Tibial nerve (tissue), 4 donors: ENCODE results near the gene THAP6. TPM values are rescaled to one million over a fixed set of nuclear protein-coding genes. Genes with fewer than 3 reads are reported as not detected.
"Not testable (repeated sequence)": the region's sequence is repeated elsewhere in the genome, so short reads cannot be mapped to it uniquely, and the experiment has no call there.

Experiments used
- DNase-seq, 2 donors: peaks; one replicate each; pipeline ENCODE4 v3.0.0-alpha.2; 2019; ENCODE audit warnings: low spot score in 2 of 2
- H3K27ac ChIP-seq, 4 donors: fragments of 200-600 bp; sonication (generic) in 3 of 4; one replicate each; pipeline ENCODE4 v1.5.1; 2017 to 2019; ENCODE audit warnings: mild to moderate bottlenecking in 1 of 4
- H3K27me3 ChIP-seq, 2 donors: fragments of 200-600 bp; sonication (generic) in 1 of 2; one replicate each; pipeline versions ENCODE4 v1.5.1 to v1.6.0; 2017 to 2019
- H3K36me3 ChIP-seq, 3 donors: fragments of 200-600 bp; sonication (generic); one replicate each; pipeline ENCODE4 v1.5.1; 2018 to 2019
- H3K4me1 ChIP-seq, 4 donors: fragments of 200-600 bp; sonication (generic) in 3 of 4; one replicate each; pipeline ENCODE4 v1.5.1; 2017 to 2019
- H3K4me3 ChIP-seq, 4 donors: fragments of 200-600 bp; sonication (generic) in 3 of 4; one replicate each; pipeline ENCODE4 v1.5.1; 2017 to 2019; ENCODE audit warnings: mild to moderate bottlenecking in 1 of 4, moderate library complexity in 1 of 4
- H3K9me3 ChIP-seq, 4 donors: fragments of 200-600 bp; sonication (generic) in 3 of 4; one replicate each; pipeline ENCODE4 v1.5.1; 2017 to 2019
- EP300 ChIP-seq, 2 donors: sonication (generic); formaldehyde crosslinking; IDR thresholded peaks; one replicate each; pipeline ENCODE4 v1.6.1; 2017; ENCODE audit warnings: antibody characterized with exemption in 2 of 2, mild to moderate bottlenecking in 1 of 2
- POLR2A ChIP-seq, 2 donors: fragments of 450-650 bp; IDR thresholded peaks; one replicate each; pipeline ENCODE4 v1.6.1; 2017; ENCODE audit warnings: antibody characterized with exemption in 2 of 2, mild to moderate bottlenecking in 2 of 2, moderate library complexity in 2 of 2
- WGBS, 2 donors: methylation state at CpG; one replicate each; pipeline ENCODE4 v1.1.5; 2018; 5-methylcytosine and 5-hydroxymethylcytosine counted together
- total RNA-seq, 4 donors: library from RNA; depleted of rRNA; stranded (reverse); fragments of >200 nt; gene quantifications; one replicate each; pipeline ENCODE4 v1.1.0, GENCODE V29; 2016
- TF ChIP-seq, protein P1 (sequence below), 5 experiments: fragments of 200-600 bp in 3 of 5; fragments of 450-650 bp in 2 of 5; sonication (generic) in 3 of 5; IDR thresholded peaks; one replicate each; pipeline ENCODE4 v1.5.1; 2016 to 2019; ENCODE audit warnings: antibody characterized with exemption in 5 of 5, mild to moderate bottlenecking in 3 of 5, moderate library complexity in 2 of 5

The THAP6 gene
- total RNA-seq, 4 donors from 2014 or later, result 23.1 to 37.1 (median 27.5) TPM

DNA sequence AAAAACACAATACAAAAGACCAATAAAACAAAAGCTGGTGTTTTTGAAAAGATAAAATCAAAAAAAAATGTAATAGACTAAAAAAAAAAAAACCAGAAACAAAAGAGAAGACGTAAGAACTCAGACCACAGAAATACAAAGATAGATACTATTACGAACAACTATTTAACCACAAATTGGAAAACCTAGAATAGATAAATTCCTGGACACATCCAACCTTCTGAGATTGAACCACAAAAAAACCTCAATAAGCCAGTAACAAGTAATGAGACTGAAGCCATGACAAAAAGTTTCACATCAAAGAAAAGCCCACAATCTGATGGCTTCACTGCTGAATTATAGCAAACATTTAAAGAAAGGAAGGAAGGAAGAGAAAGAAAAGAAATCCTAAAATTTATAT, 16.2 kb upstream of the THAP6 start:
- TF ChIP-seq, protein P1, sequence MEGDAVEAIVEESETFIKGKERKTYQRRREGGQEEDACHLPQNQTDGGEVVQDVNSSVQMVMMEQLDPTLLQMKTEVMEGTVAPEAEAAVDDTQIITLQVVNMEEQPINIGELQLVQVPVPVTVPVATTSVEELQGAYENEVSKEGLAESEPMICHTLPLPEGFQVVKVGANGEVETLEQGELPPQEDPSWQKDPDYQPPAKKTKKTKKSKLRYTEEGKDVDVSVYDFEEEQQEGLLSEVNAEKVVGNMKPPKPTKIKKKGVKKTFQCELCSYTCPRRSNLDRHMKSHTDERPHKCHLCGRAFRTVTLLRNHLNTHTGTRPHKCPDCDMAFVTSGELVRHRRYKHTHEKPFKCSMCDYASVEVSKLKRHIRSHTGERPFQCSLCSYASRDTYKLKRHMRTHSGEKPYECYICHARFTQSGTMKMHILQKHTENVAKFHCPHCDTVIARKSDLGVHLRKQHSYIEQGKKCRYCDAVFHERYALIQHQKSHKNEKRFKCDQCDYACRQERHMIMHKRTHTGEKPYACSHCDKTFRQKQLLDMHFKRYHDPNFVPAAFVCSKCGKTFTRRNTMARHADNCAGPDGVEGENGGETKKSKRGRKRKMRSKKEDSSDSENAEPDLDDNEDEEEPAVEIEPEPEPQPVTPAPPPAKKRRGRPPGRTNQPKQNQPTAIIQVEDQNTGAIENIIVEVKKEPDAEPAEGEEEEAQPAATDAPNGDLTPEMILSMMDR (IDR thresholded peaks at IDR 0.05), result no peak
- TF ChIP-seq EP300 (IDR thresholded peaks at IDR 0.05) (no peak), POLR2A (IDR thresholded peaks at IDR 0.05) (no peak)
- whole genome bisulfite sequencing, 2 donors, result 83 to 91% methylated on average over 2 of the region's 2 CpGs
- H3K27ac ChIP-seq, result no peak overlapping the region

DNA sequence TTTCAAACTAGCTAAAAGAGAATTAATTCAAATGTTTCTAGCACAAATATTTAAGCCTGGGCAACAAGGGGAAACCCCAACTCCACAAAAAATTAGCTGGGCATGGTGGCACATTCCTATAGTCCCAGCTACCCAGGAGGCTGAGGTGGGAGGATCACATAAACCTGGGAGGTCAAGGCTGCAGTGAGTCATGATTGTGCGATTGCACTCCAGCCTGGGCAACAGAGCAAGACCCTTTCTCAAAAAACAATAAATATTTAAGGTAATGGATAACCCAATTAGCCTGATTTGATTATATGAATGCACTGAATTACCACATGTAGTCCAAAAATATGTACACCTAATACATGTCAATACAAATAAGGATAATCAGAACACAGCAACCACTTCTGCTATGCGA, 14.4 kb upstream of the THAP6 start:
- H3K36me3 ChIP-seq, result peaks cover 0 to 69% (median 0%) of the 10 kb centered on the region in 3 donors
- H3K9me3 ChIP-seq, result no peaks in the 10 kb centered on the region
- H3K4me3 ChIP-seq, result no peak overlapping the region
- no peak overlapping the region for H3K27ac ChIP-seq
- H3K27me3 ChIP-seq, result no peaks in the 10 kb centered on the region
- peaks cover 0 to 8% (median 0%) of the 10 kb centered on the region in 4 donors for H3K4me1 ChIP-seq
- no peak for DNase-seq
- TF ChIP-seq POLR2A (IDR thresholded peaks at IDR 0.05) (no peak), EP300 (IDR thresholded peaks at IDR 0.05) (no peak)
- TF ChIP-seq, protein P1 (IDR thresholded peaks at IDR 0.05), result no peak
- 96 to 99% methylated on average over 2 of the region's 2 CpGs for WGBS, 2 donors

More for the DNA sequence above, 16.2 kb upstream of the THAP6 start:
- Histone ChIP-seq H3K4me1 (peaks cover 0 to 19% (median 0%) of the 10 kb centered on the region in 4 donors), H3K36me3 (peaks cover 0 to 56% (median 0%) of the 10 kb centered on the region in 3 donors), H3K27me3 (no peaks in the 10 kb centered on the region), H3K4me3 (no peak overlapping the region), H3K9me3 (no peaks in the 10 kb centered on the region)
- DNase-seq, result no peak

DNA sequence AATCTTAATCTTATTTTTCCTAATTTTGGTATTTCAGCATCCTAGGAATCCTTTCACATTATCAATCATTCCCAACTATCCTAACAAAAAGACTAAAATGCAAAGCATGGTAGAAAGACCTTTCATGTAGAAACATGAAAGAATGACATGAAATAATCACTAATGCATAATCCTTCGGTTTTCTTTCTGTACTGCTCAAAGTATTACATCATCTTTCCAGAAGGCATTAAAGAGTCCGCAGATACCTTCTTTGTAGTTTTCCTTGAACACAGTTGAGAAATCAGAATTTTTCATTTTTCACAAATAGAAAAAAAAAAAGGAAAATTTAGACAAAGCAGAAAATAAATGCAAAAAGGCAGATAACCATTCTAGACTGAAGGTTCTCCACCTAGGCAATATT, 11.6 kb upstream of the THAP6 start:
- Histone ChIP-seq H3K4me3 (no peak overlapping the region), H3K36me3 (peaks cover 0 to 65% (median 0%) of the 10 kb centered on the region in 3 donors), H3K9me3 (no peaks in the 10 kb centered on the region), H3K4me1 (no peaks in the 10 kb centered on the region), H3K27me3 (no peaks in the 10 kb centered on the region), H3K27ac (no peak overlapping the region)
- DNase-seq, result no peak
- WGBS, 2 donors, result 91% methylated on average over 2 of the region's 2 CpGs
- TF ChIP-seq EP300 (IDR thresholded peaks at IDR 0.05), result no peak
- no peak for TF ChIP-seq POLR2A (IDR thresholded peaks at IDR 0.05)
- TF ChIP-seq, protein P1 (IDR thresholded peaks at IDR 0.05), result no peak

DNA sequence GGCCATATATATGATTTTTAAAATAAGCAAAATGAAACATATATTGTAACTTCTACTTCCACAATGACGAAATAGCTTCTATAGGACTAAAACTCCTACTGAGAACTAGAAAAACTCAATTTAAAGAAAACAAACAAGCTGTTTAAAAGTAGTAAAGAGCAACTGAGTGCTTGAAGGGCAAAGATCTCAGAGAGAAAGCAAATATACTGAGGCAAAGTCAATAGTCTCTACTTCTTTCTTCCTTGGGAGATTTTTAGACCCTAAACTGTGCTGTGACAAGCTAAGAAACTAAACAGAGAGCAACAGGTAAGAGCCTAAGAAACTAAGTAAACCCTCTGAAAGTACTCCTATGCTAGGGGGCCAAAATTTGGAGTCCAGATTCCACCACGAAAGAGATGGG, 8.6 kb upstream of the THAP6 start:
- DNase-seq, result no peak
- Histone ChIP-seq H3K27ac (no peak overlapping the region), H3K4me1 (peaks cover 0 to 12% (median 0%) of the 10 kb centered on the region in 4 donors), H3K4me3 (no peak overlapping the region), H3K9me3 (no peaks in the 10 kb centered on the region), H3K36me3 (peaks cover 0 to 43% (median 0%) of the 10 kb centered on the region in 3 donors), H3K27me3 (no peaks in the 10 kb centered on the region)
- TF ChIP-seq POLR2A (IDR thresholded peaks at IDR 0.05) (no peak), EP300 (IDR thresholded peaks at IDR 0.05) (no peak)
- TF ChIP-seq, protein P1 (IDR thresholded peaks at IDR 0.05), result no peak
- 84 to 93% methylated on average over 2 of the region's 2 CpGs for WGBS, 2 donors

DNA sequence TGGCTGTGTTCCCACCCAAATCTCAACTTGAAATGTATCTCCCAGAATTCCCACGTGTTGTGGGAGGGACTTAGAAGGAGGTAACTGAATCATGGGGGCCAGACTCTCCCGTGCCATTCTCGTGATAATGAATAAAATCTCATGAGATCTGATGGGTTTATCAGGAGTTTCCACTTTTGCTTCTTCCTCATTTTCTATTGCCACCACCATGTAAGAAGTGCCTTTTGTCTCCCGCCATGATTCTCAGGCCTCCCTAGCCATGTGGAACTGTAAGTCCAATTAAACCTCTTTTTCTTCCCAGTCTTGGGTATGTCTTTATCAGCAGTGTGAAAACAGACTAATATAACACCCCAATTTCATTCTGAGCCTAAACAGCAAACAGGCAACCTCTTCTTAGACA, 4.7 kb upstream of the THAP6 start:
- H3K4me3 ChIP-seq, H3K9me3 ChIP-seq, H3K27ac ChIP-seq, DNase-seq, H3K27me3 ChIP-seq: not testable (repeated sequence)
- Histone ChIP-seq H3K4me1 (peaks cover 0 to 40% (median 22%) of the 10 kb centered on the region in 4 donors), H3K36me3 (peaks cover 0 to 15% (median 0%) of the 10 kb centered on the region in 3 donors)
- 84 to 91% methylated on average over 4 of the region's 4 CpGs for WGBS, 2 donors

DNA sequence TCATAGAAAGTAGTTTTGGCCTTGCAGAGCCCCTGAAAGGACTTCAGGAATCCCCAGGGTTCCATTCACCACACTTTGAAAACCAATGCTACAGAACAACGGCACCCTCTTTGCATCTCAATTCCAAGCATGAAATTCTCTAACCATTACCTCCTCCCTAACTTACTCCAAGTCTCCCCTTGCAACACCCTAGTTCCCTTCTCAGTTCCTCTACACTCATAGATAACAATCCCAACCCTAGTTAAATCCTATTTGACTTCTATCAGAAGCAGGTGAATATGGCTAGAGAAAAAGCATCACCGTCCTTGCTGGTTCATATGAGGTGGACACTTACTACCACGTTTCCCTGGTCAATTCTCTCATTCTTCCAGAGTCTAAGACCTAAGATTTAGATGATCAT, 2.4 kb upstream of the THAP6 start:
- Histone ChIP-seq H3K27ac (peak overlapping the region in 2 of 4 donors; percentile 54 to 99), H3K27me3 (no peaks in the 10 kb centered on the region), H3K4me3 (no peak overlapping the region), H3K9me3 (no peaks in the 10 kb centered on the region), H3K36me3 (peaks cover 0 to 11% (median 0%) of the 10 kb centered on the region in 3 donors), H3K4me1 (peaks cover 0 to 55% (median 32%) of the 10 kb centered on the region in 4 donors)
- no peak for DNase-seq
- TF ChIP-seq, protein P1 (IDR thresholded peaks at IDR 0.05), result no peak
- TF ChIP-seq POLR2A (IDR thresholded peaks at IDR 0.05), result no peak
- no peak for TF ChIP-seq EP300 (IDR thresholded peaks at IDR 0.05)
- 46 to 57% methylated on average over 3 of the region's 3 CpGs for WGBS, 2 donors
